HG02623 (cell line): ENCODE results near the gene OTOGL.

Experiments used
- ATAC-seq: cut with Tn5 transposase; IDR thresholded peaks from one replicate; pipeline ENCODE4 v1.9.1; 2021; ENCODE audit warnings: moderate library complexity; ENCODE audit not compliant: unreplicated experiment

Gene OTOGL

GRCh38 chr12:80353254-80353653 is 253.9 kb downstream of the OTOGL start:
- ATAC-seq, result no peak

- ATAC-seq, result no peak
Measured at GRCh38 chr12:80356097-80356496, 256.8 kb downstream of the OTOGL start.

GRCh38 chr12:80359703-80360102 is 260.4 kb downstream of the OTOGL start:
- ATAC-seq, result no peak

- ATAC-seq, result no peak
Measured at GRCh38 chr12:80364056-80364455, 264.7 kb downstream of the OTOGL start.

GRCh38 chr12:80373666-80374065 is 274.3 kb downstream of the OTOGL start:
- no peak for ATAC-seq

- ATAC-seq, result no peak
Measured at GRCh38 chr12:80374615-80375014, 275.3 kb downstream of the OTOGL start.

GRCh38 chr12:80377140-80377794 is 277.9 kb downstream of the OTOGL start:
- no peak for ATAC-seq

- no peak for ATAC-seq
Measured at GRCh38 chr12:80381121-80381520, 281.8 kb downstream of the OTOGL start.

- ATAC-seq, result no peak
Measured at GRCh38 chr12:80382254-80382653, 282.9 kb downstream of the OTOGL start.

GRCh38 chr12:80400571-80400991 is 301.2 kb downstream of the OTOGL start:
- no peak for ATAC-seq

GRCh38 chr12:80401191-80401590 is 301.9 kb downstream of the OTOGL start:
- ATAC-seq, result no peak

GRCh38 chr12:80404629-80405028 is 305.3 kb downstream of the OTOGL start:
- no peak for ATAC-seq

- no peak for ATAC-seq
Measured at GRCh38 chr12:80406253-80406652, 306.9 kb downstream of the OTOGL start.

- ATAC-seq, result no peak
Measured at GRCh38 chr12:80411787-80412186, 312.4 kb downstream of the OTOGL start.

GRCh38 chr12:80412343-80412953 is 313.1 kb downstream of the OTOGL start:
- ATAC-seq, result peak; percentile 77

- ATAC-seq, result no peak
Measured at GRCh38 chr12:80413462-80413861, 314.1 kb downstream of the OTOGL start.

GRCh38 chr12:80415466-80415865 is 316.1 kb downstream of the OTOGL start:
- no peak for ATAC-seq

- ATAC-seq, result no peak
Measured at GRCh38 chr12:80419644-80420043, 320.3 kb downstream of the OTOGL start.

- ATAC-seq, result no peak
Measured at GRCh38 chr12:80420075-80420474, 320.7 kb downstream of the OTOGL start.

GRCh38 chr12:80422550-80422949 is 323.2 kb downstream of the OTOGL start:
- ATAC-seq, result no peak
